GM03348 (cell line): Measurements from ENCODE around the gene DYNC1I2.

Experiments used
- DNase-seq: peaks from one replicate; pipeline ENCODE4 v3.0.0; 2012; ENCODE audit warnings: low spot score

Gene DYNC1I2

DNA sequence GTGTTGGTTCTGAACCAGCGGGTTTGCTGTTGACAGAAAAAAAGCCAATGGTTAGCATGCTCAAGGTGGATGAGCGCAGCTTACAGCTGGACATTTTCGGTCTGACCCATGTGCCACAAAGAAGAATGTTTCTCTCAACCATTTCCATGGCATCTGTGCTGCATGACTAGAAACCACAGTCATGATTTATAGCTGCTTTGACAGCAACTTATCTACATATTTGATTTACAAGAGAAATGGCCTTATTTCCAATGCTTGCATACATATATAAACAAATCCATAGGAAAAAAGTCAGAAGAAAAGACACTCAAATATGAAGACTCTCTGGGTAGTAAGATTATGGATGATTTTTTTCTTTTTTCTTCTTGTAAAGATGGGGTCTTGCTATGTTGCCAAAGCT, 98.2 kb downstream of the DYNC1I2 start:
- DNase-seq: no peak

DNA sequence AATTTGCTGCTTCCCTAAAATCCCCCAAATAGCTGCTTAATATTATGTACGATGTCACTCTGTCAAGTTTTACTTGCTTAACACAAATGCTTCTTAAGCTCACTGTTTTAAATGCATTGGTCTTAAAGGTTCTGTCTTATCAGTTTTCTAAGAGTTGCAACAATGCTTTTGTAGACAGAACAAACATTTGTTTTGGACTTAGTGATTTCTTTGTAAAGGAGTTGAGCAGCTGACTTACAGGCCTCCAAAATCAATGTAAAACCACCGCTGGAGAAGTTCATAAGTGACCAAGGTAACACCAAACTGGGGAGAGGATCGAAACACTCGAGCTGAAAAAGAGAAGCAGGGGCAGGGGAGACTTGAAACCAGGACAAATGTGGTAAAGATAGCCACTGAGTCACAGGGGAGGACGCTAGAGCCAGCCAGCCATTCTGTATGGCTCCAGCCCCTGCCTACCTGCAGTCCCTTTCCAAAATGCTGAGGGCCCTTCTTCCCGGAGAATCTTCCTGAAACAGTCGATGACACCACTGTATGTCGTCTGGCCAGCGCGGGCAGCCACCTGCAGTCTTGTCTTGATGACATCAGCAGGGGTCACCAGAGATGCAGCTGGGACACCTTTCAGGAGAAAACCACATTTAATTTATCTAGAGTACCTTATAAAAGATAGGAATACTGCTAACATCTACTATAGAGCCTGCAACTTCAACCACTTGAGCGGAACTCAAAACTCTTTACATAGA, 100.2 kb downstream of the DYNC1I2 start:
- no peak for DNase-seq

DNA sequence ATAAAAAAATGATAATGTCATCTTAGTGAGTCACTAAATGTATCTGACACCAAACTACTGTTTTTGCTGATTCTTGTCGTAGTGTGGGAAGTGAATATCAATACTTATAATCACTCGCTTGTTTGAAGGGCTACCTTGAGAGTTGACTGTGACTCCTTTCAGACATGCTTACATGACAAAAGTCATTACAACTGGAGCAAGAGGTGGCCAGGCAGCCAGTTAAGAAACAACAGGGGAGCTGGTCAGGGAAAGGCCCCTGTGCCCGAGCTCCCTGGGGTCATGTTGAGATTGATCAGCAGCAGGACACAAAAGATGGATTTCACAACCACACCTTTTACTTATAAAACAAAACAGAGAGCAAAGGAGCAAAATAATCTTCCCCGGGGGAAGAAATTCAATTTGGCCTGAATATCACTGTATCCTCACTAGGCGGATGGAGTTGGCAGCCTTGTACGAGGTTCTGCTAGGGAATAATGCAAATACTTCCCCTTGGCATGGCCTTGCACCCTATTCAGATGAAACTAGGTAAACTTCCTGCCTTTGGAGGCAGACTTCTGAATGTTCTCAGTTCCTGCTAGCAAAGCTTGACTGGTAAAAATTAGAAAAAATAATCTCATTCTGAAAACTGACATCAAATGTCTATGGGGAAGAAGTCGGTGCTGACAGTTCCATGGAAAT, 101.2 kb downstream of the DYNC1I2 start:
- no peak for DNase-seq

DNA sequence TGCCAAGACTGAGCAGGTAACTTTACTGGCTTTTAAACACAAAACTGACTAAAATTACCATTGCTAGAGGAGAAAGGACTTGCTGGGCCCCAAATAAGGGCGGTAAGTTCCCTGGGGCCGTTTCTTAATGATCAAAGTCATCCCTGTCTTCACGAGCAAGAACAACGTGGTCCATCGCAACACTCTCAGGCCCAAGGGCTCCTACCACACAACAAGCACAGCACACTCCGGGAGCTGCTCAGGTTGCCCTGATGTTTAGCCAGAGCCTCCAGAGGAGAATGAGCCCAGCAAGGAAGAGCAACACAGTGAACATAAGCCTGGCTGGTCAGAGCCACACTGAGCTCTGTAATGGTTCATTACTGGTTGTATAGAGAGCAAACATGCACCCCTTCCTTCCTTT, 102.7 kb downstream of the DYNC1I2 start:
- DNase-seq: no peak

DNA sequence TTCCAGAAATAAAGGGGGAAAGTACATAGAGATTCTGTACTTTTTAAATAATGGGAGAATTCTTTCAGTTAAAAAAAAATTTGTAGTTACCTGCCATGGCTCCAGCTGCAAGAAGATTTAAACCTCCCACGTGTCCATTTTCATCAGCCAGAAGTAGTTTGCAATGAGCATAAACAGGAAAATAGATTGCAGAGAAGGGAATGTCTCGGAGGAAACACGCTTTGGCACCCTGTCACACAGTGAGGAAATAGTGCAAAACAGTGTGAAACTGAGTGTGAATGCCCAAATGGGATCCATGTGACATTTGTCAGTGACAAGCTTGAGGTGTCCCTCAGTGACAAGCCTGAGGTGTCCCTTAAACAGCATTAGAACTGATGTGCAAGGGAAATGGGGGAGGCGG, 104.1 kb downstream of the DYNC1I2 start:
- DNase-seq: no peak

DNA sequence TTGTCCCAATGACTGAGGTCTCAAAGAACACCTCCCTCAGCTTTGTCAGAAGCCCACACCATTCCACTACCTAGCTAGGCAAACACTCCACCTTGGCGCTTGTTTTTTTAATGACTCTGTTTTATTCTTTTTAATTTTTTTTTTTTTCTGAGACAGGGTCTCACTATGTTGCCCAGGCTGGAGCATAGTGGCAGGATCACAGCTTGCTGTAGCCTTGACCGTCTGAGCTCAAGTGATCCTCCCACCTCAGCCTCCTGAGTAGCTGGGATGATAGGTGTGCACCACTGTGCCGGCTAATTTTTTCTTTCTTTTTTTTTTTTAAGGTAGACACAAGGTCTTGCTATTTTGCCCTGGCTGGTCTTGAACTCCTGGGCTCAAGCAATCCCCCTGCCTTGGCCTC, 104.9 kb downstream of the DYNC1I2 start:
- no peak for DNase-seq

DNA sequence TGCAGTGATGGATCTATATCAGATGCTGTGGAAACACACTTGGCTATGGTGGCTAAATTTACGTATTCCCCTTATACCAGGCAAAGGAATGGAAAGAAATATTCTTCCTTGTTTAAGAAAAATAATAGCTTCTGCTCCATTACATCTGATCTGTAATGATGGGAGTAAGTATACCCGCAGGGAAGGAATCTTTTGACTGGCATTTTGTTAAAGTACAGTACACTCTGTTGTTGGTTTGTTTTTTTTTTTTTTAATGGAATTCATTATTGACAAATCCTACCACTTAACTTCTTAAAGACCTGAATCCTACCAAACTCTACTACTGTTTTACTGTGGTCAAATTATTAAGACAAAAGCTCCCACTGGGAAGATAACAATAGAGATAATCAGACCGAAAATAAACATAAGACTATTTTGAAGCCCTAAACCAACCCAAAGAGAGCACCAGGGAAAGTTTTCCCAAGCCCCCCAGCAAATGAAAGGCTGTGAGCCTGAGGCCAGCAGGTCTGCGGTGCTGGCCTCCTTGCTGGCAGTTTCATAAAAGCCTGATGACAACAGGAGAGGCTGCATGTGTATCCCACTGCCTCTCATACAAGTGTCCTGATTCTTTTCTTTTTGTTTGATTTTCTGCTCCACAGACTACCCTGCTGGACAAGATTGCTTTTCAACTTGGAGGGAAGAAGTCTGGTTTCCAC, 105.8 kb downstream of the DYNC1I2 start:
- no peak for DNase-seq

DNA sequence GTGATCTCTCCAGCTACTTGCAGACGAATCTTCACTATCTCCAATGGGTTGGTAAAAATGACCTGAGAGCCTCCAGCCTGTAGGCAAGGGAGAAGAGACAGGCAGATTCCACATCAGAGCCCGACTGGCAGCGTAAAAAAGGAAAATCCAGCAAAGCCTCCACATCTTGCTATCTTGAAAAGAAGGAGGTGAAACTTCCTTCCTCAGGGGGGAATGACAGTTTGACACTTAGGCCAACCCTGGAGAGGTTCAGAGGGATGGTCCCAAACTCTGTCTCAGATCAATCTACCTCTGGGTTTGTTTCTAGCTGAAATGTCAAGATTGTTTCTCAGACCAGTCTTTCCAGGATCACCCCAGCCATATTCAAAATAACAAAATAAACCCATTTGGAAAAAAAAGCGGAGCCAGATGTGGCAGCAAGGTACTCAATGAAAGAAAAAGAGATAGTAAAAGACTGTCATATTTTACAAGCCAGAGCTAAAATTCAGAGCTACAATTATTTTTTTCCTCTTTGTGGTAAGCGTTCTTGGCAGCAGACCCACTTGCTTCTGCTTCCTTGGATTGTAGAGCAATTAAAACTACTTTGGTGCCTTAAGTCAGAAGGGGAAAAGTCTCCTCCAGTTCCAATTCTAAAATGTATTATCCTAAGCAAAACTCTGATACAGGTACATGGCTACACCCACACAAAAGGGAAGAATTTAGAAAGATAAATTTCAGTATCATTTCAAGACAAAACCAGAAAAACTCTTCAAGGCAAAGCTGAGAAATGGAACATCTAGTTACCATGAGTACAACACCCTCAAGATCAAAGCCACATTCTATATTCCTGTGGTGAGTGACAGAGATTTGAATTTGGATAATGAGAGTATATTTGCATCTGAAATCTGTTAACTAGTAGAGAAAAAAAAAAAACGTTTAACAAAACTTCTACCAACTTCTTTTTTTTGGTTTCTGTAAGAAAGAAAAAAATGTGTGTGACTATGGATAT, 106.7 kb downstream of the DYNC1I2 start:
- peak; percentile 12 for DNase-seq

DNA sequence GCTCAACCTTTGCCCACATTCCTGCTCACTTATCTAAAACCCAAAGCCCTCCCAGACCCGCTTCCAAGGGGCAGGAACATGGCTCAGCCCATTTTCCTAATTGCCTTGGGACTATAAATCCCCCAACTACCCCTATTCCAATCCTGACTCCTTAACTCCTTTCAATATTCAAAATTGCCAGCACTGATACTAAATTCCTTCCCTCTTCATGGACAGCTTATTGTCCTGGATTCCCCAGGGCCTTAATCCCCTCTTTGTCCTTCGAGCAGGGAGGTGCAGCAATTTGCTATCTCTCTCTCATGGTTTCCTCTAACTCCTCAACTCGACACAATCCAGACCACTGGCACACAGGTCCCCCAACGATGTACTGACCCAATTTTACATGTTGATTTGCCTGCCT, 107.6 kb downstream of the DYNC1I2 start:
- no peak for DNase-seq
